Measurements from ENCODE around the gene KLHDC4. TPM values are rescaled to one million over a fixed set of nuclear protein-coding genes. Genes with fewer than 3 reads are reported as not detected.

Gene KLHDC4
- total RNA-seq, 2 donors from 2014 or later: 21.8 to 79.4 TPM

- H3K4me3 ChIP-seq: no peak overlapping the region
- H3K9ac ChIP-seq (ENCODE audit: low read depth in 2 of 2, low read length in 2 of 2): no peak overlapping the region
- no peak for TF ChIP-seq CTCF (IDR thresholded peaks at IDR 0.05)
- H3K4me1 ChIP-seq: peaks cover 6% of the 10 kb centered on the region
- H3K27me3 ChIP-seq: no peaks in the 10 kb centered on the region
- no peaks in the 10 kb centered on the region for H3K36me3 ChIP-seq
- intact Hi-C loops (cut with DNase I): loop anchor here (10.0 kb wide), 1 partner anchor 814 kb away; the partner anchor contains the start of gene ZC3H18
- no peak overlapping the region for H3K27ac ChIP-seq
- no peak for DNase-seq
- H3K9me3 ChIP-seq: no peaks in the 10 kb centered on the region
These were observed 4.7 kb downstream of the KLHDC4 start for GRCh38 chr16:87761060-87761459.

GRCh38 chr16:87757841-87758426, 7.9 kb downstream of the KLHDC4 start:
- Histone ChIP-seq H3K9me3 (no peaks in the 10 kb centered on the region), H3K27ac (no peak overlapping the region), H3K4me1 (no peaks in the 10 kb centered on the region), H3K36me3 (peaks cover 1% of the 10 kb centered on the region), H3K27me3 (no peaks in the 10 kb centered on the region), H3K4me3 (no peak overlapping the region), H3K9ac (ENCODE audit: low read depth in 2 of 2, low read length in 2 of 2) (no peak overlapping the region)
- no peak for DNase-seq
- intact Hi-C loops (cut with DNase I): no loop called here
- TF ChIP-seq CTCF (IDR thresholded peaks at IDR 0.05): no peak

GRCh38 chr16:87754535-87754934, 11.3 kb downstream of the KLHDC4 start:
- H3K36me3 ChIP-seq: peaks cover 12% of the 10 kb centered on the region
- H3K9me3 ChIP-seq: no peaks in the 10 kb centered on the region
- H3K4me3 ChIP-seq: no peak overlapping the region
- DNase-seq: no peak
- H3K27me3 ChIP-seq: no peaks in the 10 kb centered on the region
- no peak overlapping the region for H3K27ac ChIP-seq
- no peaks in the 10 kb centered on the region for H3K4me1 ChIP-seq
- intact Hi-C loops (cut with DNase I): no loop called here
- no peak for TF ChIP-seq CTCF (IDR thresholded peaks at IDR 0.05)
- H3K9ac ChIP-seq (ENCODE audit: low read depth in 2 of 2, low read length in 2 of 2): no peak overlapping the region

GRCh38 chr16:87747626-87748414, 18.0 kb downstream of the KLHDC4 start:
- intact Hi-C loops (cut with DNase I): no loop called here
- TF ChIP-seq CTCF (IDR thresholded peaks at IDR 0.05): no peak
- H3K9ac ChIP-seq (ENCODE audit: low read depth in 2 of 2, low read length in 2 of 2): no peak overlapping the region
- H3K27ac ChIP-seq: no peak overlapping the region
- DNase-seq: no peak
- H3K36me3 ChIP-seq: peaks cover 17% of the 10 kb centered on the region
- H3K9me3 ChIP-seq: no peaks in the 10 kb centered on the region
- no peaks in the 10 kb centered on the region for H3K27me3 ChIP-seq
- no peaks in the 10 kb centered on the region for H3K4me1 ChIP-seq
- H3K4me3 ChIP-seq: no peak overlapping the region

- no peaks in the 10 kb centered on the region for H3K4me1 ChIP-seq
- no peak overlapping the region for H3K9ac ChIP-seq (ENCODE audit: low read depth in 2 of 2, low read length in 2 of 2)
- no peak for TF ChIP-seq CTCF (IDR thresholded peaks at IDR 0.05)
- intact Hi-C loops (cut with DNase I): no loop called here
- peaks cover 15% of the 10 kb centered on the region for H3K36me3 ChIP-seq
- H3K4me3 ChIP-seq: no peak overlapping the region
- no peaks in the 10 kb centered on the region for H3K9me3 ChIP-seq
- DNase-seq: no peak
- no peaks in the 10 kb centered on the region for H3K27me3 ChIP-seq
- H3K27ac ChIP-seq: no peak overlapping the region
These were observed 19.6 kb downstream of the KLHDC4 start for GRCh38 chr16:87746178-87746577.
